Stimulated activated CD4-positive, alpha-beta T cell treated with anti-CD3 and anti-CD28 coated beads, Interleukin-15, amount 100 ng/mL, for 1 hour (primary cell): ENCODE results near the gene CDH13.

Experiments used
- DNase-seq, 2 donors: peaks; one replicate each; pipeline ENCODE4 v3.0.0-alpha.2; 2020; ENCODE audit warnings: low read depth in 1 of 2, low spot score in 1 of 2

CDH13 gene

DNA sequence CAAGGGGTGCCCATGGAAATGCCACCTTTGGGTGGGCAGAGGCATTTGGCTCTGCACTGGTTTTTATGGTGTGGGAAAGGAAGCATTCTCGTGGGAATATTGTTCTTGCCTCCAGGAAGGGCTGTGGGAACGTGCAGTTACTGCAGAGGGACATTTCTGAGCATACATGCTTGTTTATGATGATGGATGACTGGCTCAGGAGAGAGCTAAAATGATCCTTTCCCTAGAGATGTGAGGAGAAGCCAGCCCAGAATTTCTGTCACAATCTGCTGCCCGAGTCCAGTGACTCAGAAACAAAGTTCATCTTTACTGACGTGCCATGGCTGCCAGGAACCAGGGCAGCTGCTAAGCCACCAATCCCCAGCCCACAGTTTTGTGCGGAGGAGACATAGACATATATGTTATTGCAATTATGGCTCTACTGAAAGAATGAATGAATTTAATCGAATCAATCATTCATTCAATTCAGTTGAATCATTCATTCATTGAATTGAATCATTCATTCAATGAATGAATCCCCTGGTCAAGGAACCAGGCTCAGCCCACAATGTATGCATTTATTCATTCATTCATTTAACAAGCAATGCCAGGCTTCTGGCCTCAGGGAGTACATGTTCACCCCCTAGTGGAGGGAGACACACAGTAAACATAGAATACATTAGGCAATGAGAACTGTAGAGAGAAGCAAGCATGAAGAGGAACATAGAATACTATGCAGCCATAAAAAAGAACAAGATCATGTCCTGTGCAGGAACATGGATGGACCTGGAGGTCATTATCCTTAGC is 766.6 kb downstream of the CDH13 start:
- no peak for DNase-seq

- DNase-seq = no peak
These were observed 771.0 kb downstream of the CDH13 start for GRCh38 chr16:83397601-83398291.

GRCh38 chr16:83400234-83400633 is 773.5 kb downstream of the CDH13 start:
- DNase-seq = no peak

- DNase-seq = no peak
These were observed 775.5 kb downstream of the CDH13 start for GRCh38 chr16:83402160-83402814.

GRCh38 chr16:83402967-83403366 is 776.2 kb downstream of the CDH13 start:
- DNase-seq = no peak

GRCh38 chr16:83403761-83404160 is 777.0 kb downstream of the CDH13 start:
- DNase-seq = no peak

DNA sequence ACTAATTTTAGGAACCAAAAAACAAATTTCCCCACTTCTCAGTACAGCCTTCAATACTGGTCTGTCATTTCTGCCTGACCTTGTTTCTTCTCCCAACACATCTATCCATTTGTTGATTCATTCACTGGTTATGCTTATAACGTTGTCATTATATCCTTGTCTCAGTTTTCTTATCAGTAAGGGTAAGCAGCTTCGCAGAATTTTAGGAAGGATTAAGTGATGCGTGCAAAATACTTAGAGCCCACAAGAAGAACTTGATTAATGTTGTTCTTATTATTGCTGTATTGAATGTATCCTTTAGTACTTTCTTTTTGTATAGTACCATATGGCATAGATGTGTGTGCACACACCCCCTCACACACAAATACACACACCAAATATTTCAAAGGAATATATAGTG is 777.5 kb downstream of the CDH13 start:
- DNase-seq = no peak

DNA sequence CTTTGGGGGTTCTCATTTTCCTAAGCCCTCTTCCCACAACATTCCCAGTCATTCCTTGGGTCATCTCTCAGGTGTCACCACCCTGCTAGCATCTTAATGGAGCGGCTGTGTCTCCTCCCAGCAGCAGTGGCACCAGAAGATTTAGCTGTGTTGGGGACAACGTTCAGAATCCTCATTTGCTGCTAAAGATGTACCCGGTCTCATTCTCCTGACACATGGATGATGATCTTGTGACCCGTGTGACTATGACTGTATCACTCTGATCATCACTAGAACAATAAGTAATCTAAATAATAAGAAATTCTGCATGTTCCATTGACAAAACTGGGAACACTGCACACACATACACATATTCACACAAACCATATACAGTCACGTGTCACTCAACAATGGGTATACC is 781.2 kb downstream of the CDH13 start:
- DNase-seq = no peak

- DNase-seq = no peak
These were observed 782.6 kb downstream of the CDH13 start for GRCh38 chr16:83409347-83409746.

DNA sequence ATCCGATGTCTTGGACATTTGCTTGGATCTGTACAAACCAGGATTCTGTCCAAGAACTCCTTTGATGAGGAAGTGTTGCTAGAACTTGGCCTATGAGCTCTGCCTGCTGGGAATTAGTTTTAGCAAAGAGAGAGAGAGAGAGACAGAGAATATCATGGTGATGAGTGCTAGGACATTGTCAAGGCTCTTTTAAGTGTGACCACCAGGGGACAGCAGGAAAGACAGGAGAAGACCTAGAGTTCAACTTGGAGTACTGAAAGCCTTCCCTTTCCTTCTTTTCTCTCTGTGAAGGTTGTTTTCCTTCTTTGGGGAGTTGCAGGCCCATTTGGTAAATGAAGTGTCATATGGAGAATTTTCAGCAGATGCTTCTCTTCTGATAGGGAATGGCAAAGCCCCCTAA is 791.8 kb downstream of the CDH13 start:
- no peak for DNase-seq

DNA sequence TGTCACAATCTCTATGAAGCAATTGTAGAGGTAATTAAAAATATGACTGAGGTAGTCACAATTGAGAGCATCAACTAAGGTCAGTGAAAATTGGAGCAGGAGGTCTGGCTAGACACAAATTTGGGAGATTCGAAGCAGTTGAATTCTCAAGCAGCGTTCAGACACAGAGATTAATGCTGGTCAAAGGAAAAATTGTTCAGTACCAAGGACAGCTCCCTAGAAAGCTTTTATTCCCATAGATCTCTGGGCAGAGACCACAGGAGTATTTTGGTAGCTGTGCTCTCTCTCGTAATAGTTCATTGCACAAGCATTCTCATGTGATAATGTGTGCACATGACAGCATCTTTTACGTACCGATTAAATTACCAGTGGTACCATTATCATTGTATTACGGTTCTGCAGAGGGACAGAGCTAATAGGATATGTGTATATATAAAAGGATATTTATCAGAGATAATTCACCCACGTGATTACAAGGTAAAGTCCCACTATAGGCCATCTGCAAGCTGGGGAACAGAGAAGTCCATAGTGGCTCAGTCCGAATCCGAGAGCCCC is 793.5 kb downstream of the CDH13 start:
- DNase-seq = no peak

GRCh38 chr16:83433201-83433600 is 806.4 kb downstream of the CDH13 start:
- DNase-seq = no peak

GRCh38 chr16:83437036-83437435 is 810.3 kb downstream of the CDH13 start:
- no peak for DNase-seq

- DNase-seq = no peak
These were observed 811.6 kb downstream of the CDH13 start for GRCh38 chr16:83438326-83438725.

- no peak for DNase-seq
These were observed 812.6 kb downstream of the CDH13 start for GRCh38 chr16:83439412-83439811.

GRCh38 chr16:83441517-83441916 is 814.7 kb downstream of the CDH13 start:
- no peak for DNase-seq

DNA sequence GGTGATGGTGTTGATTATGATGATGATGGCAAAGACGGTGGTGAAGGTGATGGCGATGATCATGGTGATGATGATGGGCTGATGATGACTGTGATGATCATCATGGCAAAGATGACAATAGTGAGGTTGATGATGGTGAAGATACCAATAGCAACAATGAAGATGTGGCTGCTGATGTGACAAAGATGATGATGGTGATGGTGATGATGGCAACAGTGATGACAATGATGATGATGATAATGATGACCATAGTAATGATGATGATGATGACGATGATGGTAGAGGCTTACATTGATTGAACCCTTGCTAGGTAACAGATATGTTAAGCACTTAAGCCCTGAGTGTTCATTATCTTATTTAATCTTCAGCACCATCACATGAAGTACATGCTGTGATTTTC is 817.2 kb downstream of the CDH13 start:
- no peak for DNase-seq

- DNase-seq = no peak
These were observed 820.8 kb downstream of the CDH13 start for GRCh38 chr16:83447560-83447959.

- no peak for DNase-seq
These were observed 823.1 kb downstream of the CDH13 start for GRCh38 chr16:83449861-83450260.

DNA sequence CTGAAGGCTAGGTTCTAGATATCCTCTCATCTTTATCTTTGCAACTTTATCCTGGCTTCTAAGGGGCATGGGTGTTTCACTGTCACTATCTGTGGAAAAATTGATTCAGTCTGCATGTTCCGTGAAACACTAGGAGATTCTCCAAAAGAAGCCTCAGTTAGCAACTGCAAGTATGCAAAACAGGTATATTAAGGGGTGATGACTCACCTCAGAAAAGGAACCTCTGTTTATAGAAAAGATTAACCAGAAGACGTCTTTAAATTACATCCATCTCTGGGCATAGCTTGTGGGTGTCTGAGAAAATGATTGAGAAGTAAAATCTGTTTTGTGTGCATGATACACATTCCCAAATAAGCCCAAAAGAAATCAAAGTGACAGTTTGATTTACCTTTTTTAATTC is 827.2 kb downstream of the CDH13 start:
- DNase-seq = no peak

DNA sequence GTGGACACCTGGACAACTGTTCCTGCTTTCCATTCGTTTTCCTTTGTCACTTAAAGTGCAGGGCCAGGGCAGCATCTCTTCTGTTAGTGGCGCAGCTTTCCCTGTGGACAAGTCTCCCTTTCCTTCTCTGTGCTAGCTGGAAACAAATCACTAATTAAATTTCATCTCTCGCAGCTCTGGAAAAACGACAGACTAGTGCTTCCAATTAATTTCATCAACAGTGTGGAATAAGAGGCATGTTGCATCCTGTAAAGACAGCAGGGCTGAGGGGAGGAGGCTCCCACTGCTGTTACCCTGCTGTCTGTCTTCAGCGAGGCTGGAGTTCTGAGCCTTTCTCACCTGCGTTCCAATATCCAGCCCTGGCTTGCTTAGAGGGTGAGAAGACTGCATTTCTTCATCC is 828.9 kb downstream of the CDH13 start:
- no peak for DNase-seq

GRCh38 chr16:83456934-83457333 is 830.2 kb downstream of the CDH13 start:
- DNase-seq = no peak
